Hepatocyte (in vitro differentiated cells): Measurements from ENCODE around the gene CUX1. TPM values are rescaled to one million over a fixed set of nuclear protein-coding genes. Genes with fewer than 3 reads are reported as not detected.

ENCODE experiments used
- DNase-seq: peaks from one replicate; pipeline ENCODE4 v3.0.0-alpha.2; 2016; ENCODE audit warnings: low spot score
- H2AFZ ChIP-seq: fragments of 200-600 bp; sonication (generic); 2 replicates; pipeline ENCODE4 v1.6.0; 2016; ENCODE audit warnings: antibody characterized with exemption, mild to moderate bottlenecking
- H3K27ac ChIP-seq: fragments of 200-600 bp; sonication (generic); 2 replicates; pipeline ENCODE4 v1.5.1; 2016; ENCODE audit warnings: mild to moderate bottlenecking
- H3K27me3 ChIP-seq: fragments of 200-600 bp; sonication (generic); 2 replicates; pipeline ENCODE4 v1.6.1; 2016
- H3K36me3 ChIP-seq: fragments of 200-600 bp; sonication (generic); replicated peaks from 2 replicates; pipeline ENCODE4 v1.5.1; 2016; ENCODE audit warnings: low read depth; ENCODE audit not compliant: insufficient read depth
- H3K4me1 ChIP-seq: fragments of 200-600 bp; sonication (generic); 2 replicates; pipeline ENCODE4 v1.5.1; 2016; ENCODE audit warnings: mild to moderate bottlenecking, moderate library complexity; ENCODE audit not compliant: insufficient read depth
- H3K4me2 ChIP-seq: fragments of 200-600 bp; sonication (generic); 2 replicates; pipeline ENCODE4 v1.6.0; 2016
- H3K4me3 ChIP-seq: fragments of 200-600 bp; sonication (generic); 2 replicates; pipeline ENCODE4 v1.5.1; 2016; ENCODE audit warnings: mild to moderate bottlenecking
- H3K79me2 ChIP-seq: fragments of 200-600 bp; sonication (generic); 2 replicates; pipeline ENCODE4 v1.6.0; 2017; ENCODE audit warnings: mild to moderate bottlenecking
- H3K9me2 ChIP-seq: fragments of 200-600 bp; sonication (generic); replicated peaks from 2 replicates; pipeline ENCODE4 v1.6.0; 2017; ENCODE audit warnings: mild to moderate bottlenecking; ENCODE audit not compliant: insufficient read depth
- H3K9me3 ChIP-seq: fragments of 200-600 bp; sonication (generic); 2 replicates; pipeline ENCODE4 v1.5.1; 2016; ENCODE audit warnings: low read depth, mild to moderate bottlenecking
- H4K20me1 ChIP-seq: fragments of 200-600 bp; sonication (generic); 2 replicates; pipeline ENCODE4 v1.6.0; 2016; ENCODE audit warnings: mild to moderate bottlenecking; ENCODE audit not compliant: insufficient read depth, poor library complexity, severe bottlenecking
- EZH2 ChIP-seq: fragments of 200-600 bp; sonication (generic); IDR thresholded peaks from 2 replicates; pipeline ENCODE4 v1.6.1; 2016; ENCODE audit warnings: antibody characterized with exemption, mild to moderate bottlenecking, borderline replicate concordance
- EZH2phosphoT487 ChIP-seq: fragments of 200-600 bp; sonication (generic); IDR thresholded peaks from one replicate; pipeline ENCODE4 v1.6.1; 2018; ENCODE audit warnings: antibody characterized with exemption, mild to moderate bottlenecking, low read depth, moderate library complexity; ENCODE audit not compliant: unreplicated experiment, severe bottlenecking
- WGBS: methylation state at CpG from one replicate; pipeline ENCODE4 v1.1.6; 2016; ENCODE audit warnings: low lambda C conversion rate; ENCODE audit errors: missing lambda C conversion rate; 5-methylcytosine and 5-hydroxymethylcytosine counted together
- polyA plus RNA-seq: library from polyadenylated mRNA; unstranded; fragments of >200 nt; fragmentation: Nextera tagmentation; extraction: Ambion mirVana; gene quantifications from 2 replicates; pipeline ENCODE4 v1.2.1, GENCODE V29; 2016
- total RNA-seq: library from RNA; depleted of rRNA; stranded (reverse); fragments of >200 nt; gene quantifications from 2 replicates; pipeline ENCODE4 v1.2.3, GENCODE V29; 2014
- TF ChIP-seq, protein P1 (sequence below): fragments of 200-600 bp; sonication (generic); IDR thresholded peaks from 2 replicates; pipeline ENCODE4 v1.5.1; 2016; ENCODE audit warnings: antibody characterized with exemption, mild to moderate bottlenecking; ENCODE audit not compliant: poor library complexity

Gene CUX1
- total and polyA plus RNA-seq, 2 experiments from 2014 or later, result 60.1 to 76.8 TPM

DNA sequence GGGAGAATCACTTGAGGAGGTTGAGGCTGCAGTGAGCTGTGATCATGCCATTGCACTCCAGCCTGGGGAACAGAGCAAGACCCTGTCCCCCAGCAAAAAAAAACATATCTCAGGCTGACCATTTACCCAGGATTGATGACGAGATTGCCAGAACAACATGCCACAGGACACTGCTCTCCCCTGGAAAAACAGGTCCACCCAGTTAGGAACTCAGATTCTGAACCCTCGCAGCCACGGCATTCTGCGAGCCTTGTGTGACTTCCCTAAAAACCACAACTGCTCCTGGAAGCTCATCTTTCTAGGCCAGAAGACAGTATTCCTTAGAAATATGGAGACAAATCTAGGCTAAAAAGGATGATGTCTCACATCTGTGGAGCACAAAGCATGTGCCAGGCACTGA, 427.2 kb downstream of the CUX1 start:
- Histone ChIP-seq H3K27me3 (no peaks in the 10 kb centered on the region), H3K27ac (no peak overlapping the region), H3K36me3 (no peaks in the 10 kb centered on the region), H2AFZ (no peak overlapping the region), H4K20me1 (no peaks in the 10 kb centered on the region), H3K4me2 (no peak overlapping the region), H3K4me3 (no peak overlapping the region), H3K79me2 (no peaks in the 10 kb centered on the region), H3K9me3 (no peaks in the 10 kb centered on the region), H3K9me2 (no peaks in the 10 kb centered on the region), H3K4me1 (no peaks in the 10 kb centered on the region)
- TF ChIP-seq, protein P1, sequence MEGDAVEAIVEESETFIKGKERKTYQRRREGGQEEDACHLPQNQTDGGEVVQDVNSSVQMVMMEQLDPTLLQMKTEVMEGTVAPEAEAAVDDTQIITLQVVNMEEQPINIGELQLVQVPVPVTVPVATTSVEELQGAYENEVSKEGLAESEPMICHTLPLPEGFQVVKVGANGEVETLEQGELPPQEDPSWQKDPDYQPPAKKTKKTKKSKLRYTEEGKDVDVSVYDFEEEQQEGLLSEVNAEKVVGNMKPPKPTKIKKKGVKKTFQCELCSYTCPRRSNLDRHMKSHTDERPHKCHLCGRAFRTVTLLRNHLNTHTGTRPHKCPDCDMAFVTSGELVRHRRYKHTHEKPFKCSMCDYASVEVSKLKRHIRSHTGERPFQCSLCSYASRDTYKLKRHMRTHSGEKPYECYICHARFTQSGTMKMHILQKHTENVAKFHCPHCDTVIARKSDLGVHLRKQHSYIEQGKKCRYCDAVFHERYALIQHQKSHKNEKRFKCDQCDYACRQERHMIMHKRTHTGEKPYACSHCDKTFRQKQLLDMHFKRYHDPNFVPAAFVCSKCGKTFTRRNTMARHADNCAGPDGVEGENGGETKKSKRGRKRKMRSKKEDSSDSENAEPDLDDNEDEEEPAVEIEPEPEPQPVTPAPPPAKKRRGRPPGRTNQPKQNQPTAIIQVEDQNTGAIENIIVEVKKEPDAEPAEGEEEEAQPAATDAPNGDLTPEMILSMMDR, result no peak
- TF ChIP-seq EZH2, result no peak
- no peak for TF ChIP-seq EZH2phosphoT487
- 72% methylated on average over 4 of the region's 4 CpGs for WGBS
- DNase-seq, result no peak

DNA sequence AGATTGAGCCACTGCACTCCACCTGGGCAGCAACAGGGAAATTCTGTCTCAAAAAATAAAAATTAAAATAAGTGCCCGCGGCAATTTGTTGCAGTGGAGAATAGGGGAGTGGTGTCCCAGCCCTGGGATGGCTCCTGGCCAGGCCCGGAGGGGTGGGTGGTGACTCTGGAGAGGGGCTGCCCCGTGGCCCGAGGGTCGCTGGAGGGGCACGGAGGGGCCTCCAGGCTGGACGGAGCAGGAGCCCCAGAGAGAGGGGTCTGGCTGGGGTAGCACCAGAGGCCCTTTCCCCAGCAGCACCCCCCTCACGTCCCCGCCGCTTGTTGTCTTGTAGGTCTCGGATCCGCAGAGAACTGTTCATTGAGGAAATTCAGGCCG, 430.6 kb downstream of the CUX1 start:
- Histone ChIP-seq H3K36me3 (no peaks in the 10 kb centered on the region), H3K4me1 (no peaks in the 10 kb centered on the region), H4K20me1 (no peaks in the 10 kb centered on the region), H3K9me3 (no peaks in the 10 kb centered on the region), H3K27ac (no peak overlapping the region), H3K4me2 (no peak overlapping the region), H3K4me3 (no peak overlapping the region), H2AFZ (no peak overlapping the region), H3K79me2 (no peaks in the 10 kb centered on the region), H3K27me3 (no peaks in the 10 kb centered on the region), H3K9me2 (no peaks in the 10 kb centered on the region)
- WGBS, result 95% methylated on average over 7 of the region's 14 CpGs
- DNase-seq, result no peak
- TF ChIP-seq EZH2 (no peak), EZH2phosphoT487 (no peak)
- TF ChIP-seq, protein P1, result no peak

DNA sequence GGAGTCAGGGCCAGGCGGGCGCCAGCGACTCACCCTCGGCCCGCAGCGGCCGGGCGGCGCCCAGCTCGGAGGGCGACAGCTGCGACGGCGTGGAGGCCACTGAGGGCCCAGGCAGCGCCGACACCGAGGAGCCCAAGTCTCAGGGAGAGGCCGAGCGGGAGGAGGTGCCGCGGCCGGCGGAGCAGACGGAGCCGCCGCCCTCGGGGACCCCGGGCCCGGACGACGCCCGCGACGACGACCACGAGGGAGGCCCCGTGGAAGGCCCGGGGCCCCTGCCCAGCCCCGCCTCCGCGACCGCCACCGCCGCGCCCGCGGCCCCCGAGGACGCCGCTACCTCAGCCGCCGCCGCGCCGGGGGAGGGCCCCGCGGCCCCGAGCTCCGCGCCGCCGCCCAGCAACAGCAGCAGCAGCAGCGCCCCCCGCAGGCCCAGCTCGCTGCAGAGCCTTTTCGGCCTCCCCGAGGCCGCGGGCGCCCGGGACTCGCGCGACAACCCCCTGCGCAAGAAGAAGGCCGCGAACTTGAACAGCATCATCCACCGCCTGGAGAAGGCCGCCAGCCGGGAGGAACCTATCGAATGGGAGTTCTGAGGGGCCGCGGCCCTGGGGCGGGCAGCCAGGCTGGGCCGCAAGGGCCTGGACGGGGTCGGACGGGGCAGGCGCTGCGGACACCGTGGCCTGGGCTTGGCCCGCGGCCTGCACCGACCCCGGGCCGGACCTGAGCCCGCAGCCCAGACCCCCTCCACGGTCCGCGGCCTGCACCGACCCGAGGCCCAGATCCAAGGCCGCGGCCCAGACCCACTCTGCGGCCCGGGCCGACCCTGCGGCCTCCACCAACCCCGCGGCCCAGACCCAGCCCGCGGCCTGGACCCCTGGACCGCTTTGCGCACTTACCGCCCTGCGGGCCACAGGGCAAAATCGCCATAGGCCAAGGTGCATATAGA, 431.3 kb downstream of the CUX1 start:
- no peaks in the 10 kb centered on the region for H3K36me3 ChIP-seq
- no peaks in the 10 kb centered on the region for H3K4me1 ChIP-seq
- H3K4me2 ChIP-seq, result no peak overlapping the region
- H3K27me3 ChIP-seq, result no peaks in the 10 kb centered on the region
- H4K20me1 ChIP-seq, result no peaks in the 10 kb centered on the region
- H3K4me3 ChIP-seq, result no peak overlapping the region
- no peak overlapping the region for H3K27ac ChIP-seq
- no peaks in the 10 kb centered on the region for H3K9me3 ChIP-seq
- no peak overlapping the region for H2AFZ ChIP-seq
- no peak for DNase-seq
- WGBS, result 98% methylated on average over 42 of the region's 117 CpGs
- TF ChIP-seq EZH2 (no peak), EZH2phosphoT487 (no peak)
- TF ChIP-seq, protein P1, result no peak
- H3K79me2 ChIP-seq, result no peaks in the 10 kb centered on the region
- no peaks in the 10 kb centered on the region for H3K9me2 ChIP-seq
